Measurements from ENCODE around the gene DEDD2. TPM values are rescaled to one million over a fixed set of nuclear protein-coding genes. Genes with fewer than 3 reads are reported as not detected.
"Not testable (repeated sequence)": the region's sequence is repeated elsewhere in the genome, so short reads cannot be mapped to it uniquely, and the experiment has no call there.

DEDD2 gene, protein sequence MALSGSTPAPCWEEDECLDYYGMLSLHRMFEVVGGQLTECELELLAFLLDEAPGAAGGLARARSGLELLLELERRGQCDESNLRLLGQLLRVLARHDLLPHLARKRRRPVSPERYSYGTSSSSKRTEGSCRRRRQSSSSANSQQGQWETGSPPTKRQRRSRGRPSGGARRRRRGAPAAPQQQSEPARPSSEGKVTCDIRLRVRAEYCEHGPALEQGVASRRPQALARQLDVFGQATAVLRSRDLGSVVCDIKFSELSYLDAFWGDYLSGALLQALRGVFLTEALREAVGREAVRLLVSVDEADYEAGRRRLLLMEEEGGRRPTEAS
- total RNA-seq (2014; rRNA removed; shearing (Covaris generic)), result 27.5 and 43.8 TPM in 2 replicates

- DNase-seq (ENCODE audit: low read depth), result peak; percentile 98
These were observed at the start of gene DEDD2 for GRCh38 chr19:42217520-42218437. Gene DEDD2 (minus strand): TSS chr19:42217677. CDS start chr19:42217007, 670 bp downstream.

DNA sequence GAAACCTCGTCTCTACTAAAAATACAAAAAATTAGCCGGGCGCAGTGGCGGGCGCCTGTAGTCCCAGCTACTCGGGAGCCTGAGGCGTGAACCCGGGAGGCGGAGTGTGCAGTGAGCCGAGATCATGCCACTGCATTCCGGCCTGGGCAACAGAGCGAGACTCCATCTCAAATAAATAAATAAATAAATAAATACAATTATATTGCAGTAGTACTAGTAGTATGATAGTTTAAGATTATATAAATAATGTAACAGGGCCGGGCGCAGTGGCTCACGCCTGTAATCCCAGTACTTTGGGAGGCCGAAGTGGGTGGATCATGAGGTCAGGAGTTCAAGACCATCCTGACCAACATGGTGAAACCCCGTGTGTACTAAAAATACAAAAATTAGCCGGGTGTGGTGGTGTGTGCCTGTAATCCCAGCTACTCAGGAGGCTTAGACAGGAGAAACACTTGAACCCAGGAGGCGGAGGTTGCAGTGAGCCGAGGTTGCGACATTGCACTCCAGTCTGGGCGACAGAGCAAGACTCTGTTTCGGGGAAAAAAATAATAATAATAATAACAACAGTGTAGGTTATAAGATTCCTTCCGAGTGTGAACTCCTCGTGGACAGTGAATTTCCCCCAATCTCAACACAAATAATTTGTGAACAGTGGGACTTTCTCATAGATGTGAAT is 49.6 kb upstream of the DEDD2 start:
- DNase-seq (ENCODE audit: low read depth), result not testable (repeated sequence)

GRCh38 chr19:42266105-42266504 is 48.6 kb upstream of the DEDD2 start:
- not testable (repeated sequence) for DNase-seq (ENCODE audit: low read depth)

DNA sequence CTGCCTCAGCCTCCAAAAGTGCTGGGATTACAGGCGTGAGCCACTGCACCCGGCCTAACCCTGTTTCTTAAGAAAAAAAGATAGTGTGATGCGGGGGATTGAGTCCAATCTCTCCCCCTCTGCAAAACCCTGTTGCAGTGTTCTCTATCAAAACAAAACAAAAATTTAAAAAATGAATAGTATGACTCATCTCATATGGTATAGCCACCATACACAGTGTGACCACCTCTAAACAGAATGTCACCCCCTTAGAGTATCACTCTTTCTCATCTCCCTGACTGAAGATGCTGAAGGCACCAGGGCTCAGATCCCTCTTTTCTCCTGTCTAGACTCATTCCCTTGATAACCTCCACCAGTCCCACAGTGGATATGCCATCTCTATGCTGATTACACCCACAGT is 44.3 kb upstream of the DEDD2 start:
- no peak for DNase-seq (ENCODE audit: low read depth)

DNA sequence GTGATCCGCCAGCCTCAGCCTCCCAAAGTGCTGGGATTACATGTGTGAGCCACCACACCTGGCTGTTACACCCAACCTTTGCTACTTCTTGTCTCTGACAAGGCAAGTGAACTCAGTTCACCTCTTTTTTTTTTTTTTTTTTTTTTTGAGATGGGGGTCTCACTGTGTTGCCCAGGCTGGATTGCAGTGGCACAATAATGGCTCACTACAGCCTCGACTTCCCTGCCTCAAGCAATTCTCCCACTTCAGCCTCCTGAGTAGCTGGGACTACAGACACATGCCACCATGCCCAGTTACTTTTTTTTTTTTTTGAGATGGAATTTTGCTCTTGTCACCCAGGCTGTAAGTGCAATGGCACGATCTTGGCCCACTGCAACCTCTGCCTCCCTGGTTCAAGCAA is 40.4 kb upstream of the DEDD2 start:
- not testable (repeated sequence) for DNase-seq (ENCODE audit: low read depth)

- DNase-seq (ENCODE audit: low read depth), result peak; percentile 71
These were observed 38.6 kb upstream of the DEDD2 start for GRCh38 chr19:42255766-42256745.

DNA sequence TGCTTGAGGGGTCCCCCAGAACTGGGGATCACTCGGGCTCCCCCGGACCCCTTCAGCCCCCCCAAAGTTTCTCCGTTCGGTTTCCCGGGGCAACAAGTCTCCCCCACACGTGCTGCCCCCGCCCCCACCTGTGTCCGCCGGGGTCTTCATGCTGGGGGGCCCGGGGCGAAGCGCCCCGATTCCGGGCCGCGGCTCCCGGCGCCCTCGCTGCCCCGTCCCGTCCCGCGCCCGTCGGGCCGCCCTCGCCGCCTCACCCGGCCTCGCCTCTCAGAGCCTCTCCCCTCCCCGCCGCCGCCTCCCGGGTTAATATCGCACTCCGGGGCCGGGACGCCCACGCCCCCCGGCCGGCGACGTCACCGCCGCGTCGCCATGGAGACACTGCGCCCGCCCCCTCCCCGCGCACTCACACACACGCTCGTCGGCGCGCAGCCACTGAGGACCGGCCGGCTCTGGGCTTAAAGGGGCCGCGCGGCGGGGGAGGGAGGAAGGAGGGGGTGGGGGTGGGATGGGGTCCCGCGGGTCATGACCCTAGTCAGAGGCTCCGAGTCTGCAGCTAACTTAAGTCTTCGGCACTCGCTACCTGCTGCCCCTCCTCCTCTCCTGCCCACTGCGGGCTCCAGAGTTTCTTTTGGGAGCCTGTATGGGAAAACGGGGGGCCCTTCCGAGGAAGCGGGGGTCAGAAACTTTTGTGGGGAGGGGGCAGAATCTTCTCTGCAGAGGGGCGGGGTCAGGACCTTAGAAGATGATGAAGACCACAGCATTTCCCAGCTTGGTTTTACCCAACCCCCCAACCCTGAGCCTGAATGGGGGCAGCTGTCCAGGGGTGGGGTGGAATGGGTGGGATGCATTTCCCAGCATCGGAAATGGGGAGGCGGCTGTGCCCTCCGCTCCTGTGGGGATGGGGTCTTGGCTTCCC is 37.6 kb upstream of the DEDD2 start, which contains the start of gene ERF:
ERF (minus strand) TSS at position 279 of the 916 bp plus-strand sequence; CDS start at position 150, 129 bp downstream.
- DNase-seq (ENCODE audit: low read depth), result peak; percentile 87

DNA sequence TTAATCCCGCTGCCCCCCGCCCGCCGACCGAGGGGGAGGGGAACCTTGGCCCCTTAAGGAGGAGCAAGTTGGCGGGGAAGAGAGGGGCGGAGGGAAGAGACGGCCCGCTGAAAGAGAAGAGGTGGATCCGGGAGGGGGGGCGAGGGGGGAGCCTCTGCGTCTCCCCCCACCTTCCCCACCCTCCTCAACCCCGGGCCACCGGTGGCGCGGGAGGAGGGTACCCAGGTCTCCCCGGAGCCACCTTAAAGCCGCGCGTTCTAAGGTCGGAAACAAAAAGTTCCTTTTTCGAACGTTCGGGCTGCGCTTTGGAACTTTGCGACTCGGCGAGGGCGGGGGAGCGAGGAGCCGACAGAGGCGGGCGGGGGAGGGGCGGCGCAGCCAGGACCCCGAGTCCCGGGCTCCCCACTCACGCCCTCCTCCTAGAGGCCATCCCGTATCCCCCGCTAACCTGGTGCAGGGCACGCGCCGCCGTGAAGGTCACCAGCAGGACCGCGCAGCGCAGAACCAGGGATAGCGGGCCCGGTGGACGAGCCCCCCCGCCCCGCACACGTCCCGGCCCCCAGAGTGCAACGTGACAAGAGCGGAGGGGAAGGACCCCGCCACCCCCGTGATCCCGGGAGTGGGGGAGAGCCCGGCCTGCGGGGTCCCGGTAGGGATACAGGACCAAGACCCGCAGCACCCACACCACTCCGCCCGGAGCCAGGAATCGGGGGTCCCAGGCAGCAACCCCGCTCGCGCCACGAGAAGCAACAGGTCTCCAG is 36.8 kb upstream of the DEDD2 start:
- peak; percentile 61 for DNase-seq (ENCODE audit: low read depth)

GRCh38 chr19:42253245-42254088 is 36.0 kb upstream of the DEDD2 start:
- peak; percentile 51 for DNase-seq (ENCODE audit: low read depth)

DNA sequence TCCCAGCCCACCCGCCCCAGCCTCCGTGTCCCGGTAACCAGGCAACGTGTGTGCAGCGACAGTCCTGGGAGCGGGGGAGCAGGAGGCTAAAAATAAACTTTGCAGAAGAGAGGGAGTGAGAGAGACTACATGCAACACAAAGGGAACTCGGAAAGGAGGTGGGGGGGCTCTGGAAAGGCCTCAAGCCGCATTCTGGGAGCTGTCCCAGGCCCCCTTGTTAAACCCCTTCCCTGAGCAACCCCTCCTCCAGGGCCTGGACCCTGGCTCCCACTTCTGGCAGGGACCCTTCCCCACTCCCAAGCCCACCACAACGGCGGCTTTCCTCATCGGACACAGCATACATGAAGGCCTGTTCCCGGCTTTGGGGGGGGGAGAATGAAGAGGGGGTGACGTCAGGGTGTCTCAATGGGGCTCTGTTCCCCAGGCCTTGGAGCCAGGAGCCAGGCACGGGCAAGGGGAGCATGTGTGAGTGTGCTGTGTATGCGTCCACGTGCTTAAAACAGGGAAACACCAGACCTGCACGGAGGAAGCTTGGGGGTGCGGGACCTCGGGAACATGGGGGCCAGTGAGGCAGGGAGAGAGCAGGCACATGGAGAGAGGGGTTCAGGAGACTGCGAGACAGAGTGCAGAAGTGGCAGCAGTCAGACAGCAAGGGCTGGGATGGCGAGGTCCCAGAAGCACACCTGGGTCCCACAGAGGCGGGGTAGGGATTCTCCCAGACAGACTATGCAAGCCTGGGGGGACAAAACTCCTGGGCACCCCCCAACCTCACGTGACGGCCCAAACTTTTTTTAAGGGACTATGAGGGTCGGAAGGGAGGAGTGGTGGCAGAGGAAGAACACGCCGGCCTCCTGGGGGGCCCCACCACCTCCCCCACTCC is 35.1 kb upstream of the DEDD2 start:
- no peak for DNase-seq (ENCODE audit: low read depth)

DNA sequence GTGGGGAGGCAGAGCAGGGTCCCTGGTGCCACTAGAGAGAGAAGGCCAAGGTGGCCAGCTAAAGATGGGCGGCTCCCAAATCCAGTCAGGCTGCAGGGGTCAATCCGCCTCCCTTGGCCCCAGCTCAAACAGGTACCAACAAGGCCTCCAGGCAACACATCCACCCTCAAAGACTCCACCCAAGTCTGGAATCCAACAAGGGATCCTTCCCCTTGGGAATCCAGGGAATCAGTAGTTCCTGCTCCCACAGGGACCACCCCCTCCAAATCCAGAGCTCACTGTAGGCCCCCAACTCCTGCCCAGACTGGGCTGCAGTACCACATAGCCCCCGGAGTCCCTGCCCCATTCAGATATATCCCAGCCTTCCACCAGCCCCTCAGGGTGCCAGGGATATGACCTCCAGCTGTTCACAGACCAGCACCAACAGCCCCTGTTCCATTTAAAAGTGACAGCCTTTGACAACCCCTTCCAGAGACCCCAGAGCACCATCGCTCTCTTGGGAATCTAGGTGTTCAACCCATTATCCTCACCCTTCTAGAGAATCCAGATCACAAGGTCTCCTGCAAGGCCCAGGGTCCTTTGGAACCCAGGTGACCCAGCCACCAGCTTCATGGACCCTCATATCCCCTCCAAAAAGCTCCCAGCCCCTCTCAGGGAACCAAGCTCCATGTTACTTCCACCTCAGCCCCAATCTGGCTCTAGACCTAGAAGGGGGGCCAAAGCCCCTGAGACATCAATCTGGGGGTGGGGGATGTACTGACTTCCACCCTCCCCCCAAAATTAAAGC is 34.3 kb upstream of the DEDD2 start:
- DNase-seq (ENCODE audit: low read depth), result no peak

- no peak for DNase-seq (ENCODE audit: low read depth)
These were observed 33.4 kb upstream of the DEDD2 start for GRCh38 chr19:42250666-42251531.

DNA sequence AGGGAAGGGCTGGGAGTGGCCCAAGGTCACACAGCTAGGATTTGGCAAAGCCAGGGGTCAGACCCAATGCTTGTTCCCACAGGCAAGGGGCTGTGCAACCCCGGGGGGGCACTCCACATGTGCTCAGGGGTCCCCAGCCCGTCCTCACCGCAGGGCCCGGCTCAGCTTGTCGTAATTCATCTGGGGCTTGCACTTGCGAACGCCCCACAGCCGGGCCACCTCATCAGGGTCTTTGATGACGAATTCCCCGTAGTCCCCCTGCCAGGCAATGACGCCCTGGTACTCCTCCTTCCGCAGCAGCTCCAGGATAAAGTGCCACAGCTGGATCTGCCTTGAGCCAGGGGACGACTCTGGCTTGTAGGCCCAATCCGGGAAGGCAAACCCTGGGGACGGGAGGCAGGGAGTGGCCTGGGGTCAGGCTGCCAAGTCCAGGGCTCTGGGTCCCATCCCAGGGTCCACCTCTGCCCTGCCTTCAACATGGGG is 32.7 kb upstream of the DEDD2 start:
- DNase-seq (ENCODE audit: low read depth), result no peak

DNA sequence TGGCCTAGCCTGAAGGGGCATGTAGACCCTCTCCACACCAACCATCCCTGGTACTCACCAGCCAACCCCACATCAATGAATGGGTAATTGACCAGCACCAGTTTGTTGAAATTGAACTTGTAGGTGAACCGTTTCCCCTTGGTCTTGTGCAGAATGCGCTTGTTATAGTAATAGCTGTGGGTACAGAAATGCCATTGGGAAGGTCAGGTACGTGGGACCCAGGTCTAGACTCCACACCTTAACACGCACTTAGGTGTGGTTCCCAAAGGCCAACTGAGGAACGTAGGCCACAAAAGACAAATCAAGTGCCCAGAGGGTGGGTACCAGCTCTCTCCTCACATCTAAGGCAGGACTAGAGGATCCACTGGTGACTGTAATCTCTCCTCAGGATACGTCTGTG is 32.3 kb upstream of the DEDD2 start:
- no peak for DNase-seq (ENCODE audit: low read depth)

- DNase-seq (ENCODE audit: low read depth), result no peak
These were observed 31.8 kb upstream of the DEDD2 start for GRCh38 chr19:42249149-42249750.
